Measurements from ENCODE around the gene RFX1.

DNA sequence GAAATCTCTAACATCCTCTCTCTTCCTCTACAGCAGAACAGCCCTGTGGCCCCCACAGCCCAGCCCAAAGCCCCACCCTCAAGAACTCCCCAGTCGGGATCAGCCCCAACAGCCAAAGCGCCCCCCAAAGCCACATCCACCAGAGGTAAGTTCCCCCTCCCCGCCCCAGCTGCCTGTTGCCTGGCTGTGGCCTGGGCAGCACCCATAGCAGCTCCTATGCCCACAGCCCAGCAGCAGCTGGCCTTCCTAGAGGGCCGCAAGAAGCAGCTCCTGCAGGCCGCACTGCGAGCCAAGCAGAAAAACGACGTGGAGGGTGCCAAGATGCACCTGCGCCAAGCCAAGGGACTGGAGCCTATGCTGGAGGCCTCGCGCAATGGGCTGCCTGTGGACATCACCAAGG is 85.6 kb downstream of the RFX1 start:
- TF ChIP-seq POLR2A (IDR thresholded peaks at IDR 0.05), result no peak
- TF ChIP-seq, protein P1, sequence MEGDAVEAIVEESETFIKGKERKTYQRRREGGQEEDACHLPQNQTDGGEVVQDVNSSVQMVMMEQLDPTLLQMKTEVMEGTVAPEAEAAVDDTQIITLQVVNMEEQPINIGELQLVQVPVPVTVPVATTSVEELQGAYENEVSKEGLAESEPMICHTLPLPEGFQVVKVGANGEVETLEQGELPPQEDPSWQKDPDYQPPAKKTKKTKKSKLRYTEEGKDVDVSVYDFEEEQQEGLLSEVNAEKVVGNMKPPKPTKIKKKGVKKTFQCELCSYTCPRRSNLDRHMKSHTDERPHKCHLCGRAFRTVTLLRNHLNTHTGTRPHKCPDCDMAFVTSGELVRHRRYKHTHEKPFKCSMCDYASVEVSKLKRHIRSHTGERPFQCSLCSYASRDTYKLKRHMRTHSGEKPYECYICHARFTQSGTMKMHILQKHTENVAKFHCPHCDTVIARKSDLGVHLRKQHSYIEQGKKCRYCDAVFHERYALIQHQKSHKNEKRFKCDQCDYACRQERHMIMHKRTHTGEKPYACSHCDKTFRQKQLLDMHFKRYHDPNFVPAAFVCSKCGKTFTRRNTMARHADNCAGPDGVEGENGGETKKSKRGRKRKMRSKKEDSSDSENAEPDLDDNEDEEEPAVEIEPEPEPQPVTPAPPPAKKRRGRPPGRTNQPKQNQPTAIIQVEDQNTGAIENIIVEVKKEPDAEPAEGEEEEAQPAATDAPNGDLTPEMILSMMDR (IDR thresholded peaks at IDR 0.05), result no peak
